ENCODE results near the gene CFAP61.

The CFAP61 gene

GRCh38 chr20:20019123-20019522 is 33.2 kb upstream of the CFAP61 start:
- TF ChIP-seq GATA2 (IDR thresholded peaks at IDR 0.05; ENCODE audit: low read depth, low read length) (no peak), GATA3 (IDR thresholded peaks at IDR 0.05; ENCODE audit: low read depth, low read length) (no peak)

GRCh38 chr20:20020908-20021307 is 31.4 kb upstream of the CFAP61 start:
- no peak for TF ChIP-seq GATA2 (IDR thresholded peaks at IDR 0.05; ENCODE audit: low read depth, low read length)
- no peak for TF ChIP-seq GATA3 (IDR thresholded peaks at IDR 0.05; ENCODE audit: low read depth, low read length)

- TF ChIP-seq GATA3 (IDR thresholded peaks at IDR 0.05; ENCODE audit: low read depth, low read length): no peak
- TF ChIP-seq GATA2 (IDR thresholded peaks at IDR 0.05; ENCODE audit: low read depth, low read length): no peak
These were observed 30.5 kb upstream of the CFAP61 start for GRCh38 chr20:20021835-20022234.

- no peak for TF ChIP-seq GATA2 (IDR thresholded peaks at IDR 0.05; ENCODE audit: low read depth, low read length)
- TF ChIP-seq GATA3 (IDR thresholded peaks at IDR 0.05; ENCODE audit: low read depth, low read length): no peak
These were observed 29.8 kb upstream of the CFAP61 start for GRCh38 chr20:20022498-20022897.

- TF ChIP-seq GATA2 (IDR thresholded peaks at IDR 0.05; ENCODE audit: low read depth, low read length) (no peak), GATA3 (IDR thresholded peaks at IDR 0.05; ENCODE audit: low read depth, low read length) (no peak)
These were observed 28.9 kb upstream of the CFAP61 start for GRCh38 chr20:20023395-20023794.

GRCh38 chr20:20024942-20025341 is 27.4 kb upstream of the CFAP61 start:
- TF ChIP-seq GATA3 (IDR thresholded peaks at IDR 0.05; ENCODE audit: low read depth, low read length) (no peak), GATA2 (IDR thresholded peaks at IDR 0.05; ENCODE audit: low read depth, low read length) (no peak)

GRCh38 chr20:20027284-20027683 is 25.0 kb upstream of the CFAP61 start:
- no peak for TF ChIP-seq GATA3 (IDR thresholded peaks at IDR 0.05; ENCODE audit: low read depth, low read length)
- no peak for TF ChIP-seq GATA2 (IDR thresholded peaks at IDR 0.05; ENCODE audit: low read depth, low read length)

GRCh38 chr20:20031790-20032189 is 20.5 kb upstream of the CFAP61 start:
- TF ChIP-seq GATA3 (IDR thresholded peaks at IDR 0.05; ENCODE audit: low read depth, low read length): no peak
- TF ChIP-seq GATA2 (IDR thresholded peaks at IDR 0.05; ENCODE audit: low read depth, low read length): no peak

- TF ChIP-seq GATA2 (IDR thresholded peaks at IDR 0.05; ENCODE audit: low read depth, low read length) (peak; percentile 65), GATA3 (IDR thresholded peaks at IDR 0.05; ENCODE audit: low read depth, low read length) (no peak)
These were observed 17.8 kb upstream of the CFAP61 start for GRCh38 chr20:20034486-20034885.

GRCh38 chr20:20036756-20037155 is 15.6 kb upstream of the CFAP61 start:
- TF ChIP-seq GATA2 (IDR thresholded peaks at IDR 0.05; ENCODE audit: low read depth, low read length): no peak
- no peak for TF ChIP-seq GATA3 (IDR thresholded peaks at IDR 0.05; ENCODE audit: low read depth, low read length)

GRCh38 chr20:20037960-20038359 is 14.4 kb upstream of the CFAP61 start:
- TF ChIP-seq GATA2 (IDR thresholded peaks at IDR 0.05; ENCODE audit: low read depth, low read length) (no peak), GATA3 (IDR thresholded peaks at IDR 0.05; ENCODE audit: low read depth, low read length) (no peak)

GRCh38 chr20:20038586-20038985 is 13.7 kb upstream of the CFAP61 start:
- no peak for TF ChIP-seq GATA3 (IDR thresholded peaks at IDR 0.05; ENCODE audit: low read depth, low read length)
- no peak for TF ChIP-seq GATA2 (IDR thresholded peaks at IDR 0.05; ENCODE audit: low read depth, low read length)

GRCh38 chr20:20039752-20040387 is 12.5 kb upstream of the CFAP61 start:
- TF ChIP-seq GATA2 (IDR thresholded peaks at IDR 0.05; ENCODE audit: low read depth, low read length) (no peak), GATA3 (IDR thresholded peaks at IDR 0.05; ENCODE audit: low read depth, low read length) (no peak)

GRCh38 chr20:20051767-20052073 is 612 bp upstream of the CFAP61 start:
- TF ChIP-seq GATA2 (IDR thresholded peaks at IDR 0.05; ENCODE audit: low read depth, low read length) (no peak), GATA3 (IDR thresholded peaks at IDR 0.05; ENCODE audit: low read depth, low read length) (no peak)

- no peak for TF ChIP-seq GATA2 (IDR thresholded peaks at IDR 0.05; ENCODE audit: low read depth, low read length)
- no peak for TF ChIP-seq GATA3 (IDR thresholded peaks at IDR 0.05; ENCODE audit: low read depth, low read length)
These were observed 8.1 kb downstream of the CFAP61 start for GRCh38 chr20:20060234-20060998.

Data from SH-SY5Y (cell line).